HepG2 (cell line): ENCODE measurements around the gene GNMT. TPM values are rescaled to one million over a fixed set of nuclear protein-coding genes. Genes with fewer than 3 reads are reported as not detected.

Experiments
- EED ChIP-seq: sonication (generic); formaldehyde crosslinking; IDR thresholded peaks from 2 replicates; pipeline ENCODE4 v1.5.0; 2020; ENCODE audit warnings: mild to moderate bottlenecking, missing genetic modification reagents
- GTF3A ChIP-seq: sonication (generic); formaldehyde crosslinking; conservative IDR thresholded peaks from 2 replicates; pipeline ENCODE4 v1.4.0; 2020; ENCODE audit warnings: mild to moderate bottlenecking, missing genetic modification reagents
- HDAC1 ChIP-seq: sonication (generic); formaldehyde crosslinking; IDR thresholded peaks from 2 replicates; pipeline ENCODE4 v1.5.1; 2020; ENCODE audit warnings: mild to moderate bottlenecking, missing genetic modification reagents
- HNRNPL ChIP-seq: fragments of 200-400 bp; formaldehyde crosslinking; IDR thresholded peaks from 2 replicates; pipeline ENCODE4 v1.6.1; 2017; ENCODE audit warnings: mild to moderate bottlenecking, low read depth, low read length
- KLF11 ChIP-seq: IDR thresholded peaks from 2 replicates; pipeline ENCODE4 v1.6.1; 2016; ENCODE audit warnings: missing compliant biosample characterization
- NFKB2 ChIP-seq: sonication (generic); formaldehyde crosslinking; IDR thresholded peaks from 2 replicates; pipeline ENCODE4 v1.4.0; 2020; ENCODE audit warnings: missing genetic modification reagents, borderline replicate concordance
- RAD51 ChIP-seq: fragments of 450-650 bp; IDR thresholded peaks from 2 replicates; pipeline ENCODE4 v1.6.1; 2016; ENCODE audit warnings: borderline replicate concordance
- YEATS2 ChIP-seq: sonication (generic); formaldehyde crosslinking; IDR thresholded peaks from 2 replicates; pipeline ENCODE4 v1.4.0; 2020; ENCODE audit warnings: missing genetic modification reagents, borderline replicate concordance
- ZNF160 ChIP-seq: sonication (generic); formaldehyde crosslinking; IDR thresholded peaks from 2 replicates; pipeline ENCODE4 v1.8.0; 2022; ENCODE audit warnings: mild to moderate bottlenecking, inconsistent platforms, missing genetic modification reagents
- ZNF230 ChIP-seq: sonication (generic); formaldehyde crosslinking; IDR thresholded peaks from 2 replicates; pipeline ENCODE4 v1.4.0; 2020; ENCODE audit warnings: mild to moderate bottlenecking, missing genetic modification reagents
- ZNF326 ChIP-seq: sonication (generic); formaldehyde crosslinking; IDR thresholded peaks from 2 replicates; pipeline ENCODE4 v1.4.0; 2020; ENCODE audit warnings: missing genetic modification reagents, borderline replicate concordance
- ZNF34 ChIP-seq: sonication (generic); formaldehyde crosslinking; IDR thresholded peaks from 2 replicates; pipeline ENCODE4 v1.4.0; 2020; ENCODE audit warnings: mild to moderate bottlenecking, missing genetic modification reagents, borderline replicate concordance
- ZNF431 ChIP-seq: sonication (generic); formaldehyde crosslinking; IDR thresholded peaks from 2 replicates; pipeline ENCODE4 v1.9.0; 2022; ENCODE audit warnings: missing genetic modification reagents, low read depth, mild to moderate bottlenecking, borderline replicate concordance
- ZNF605 ChIP-seq: sonication (generic); formaldehyde crosslinking; IDR thresholded peaks from 2 replicates; pipeline ENCODE4 v1.8.0; 2022; ENCODE audit warnings: mild to moderate bottlenecking, missing genetic modification reagents
- ZNF746 ChIP-seq: sonication (generic); formaldehyde crosslinking; IDR thresholded peaks from 2 replicates; pipeline ENCODE4 v1.8.0; 2022; ENCODE audit warnings: mild to moderate bottlenecking, missing genetic modification reagents
- ZNF883 ChIP-seq: sonication (generic); formaldehyde crosslinking; IDR thresholded peaks from 2 replicates; pipeline ENCODE4 v1.5.1; 2020; ENCODE audit warnings: mild to moderate bottlenecking, missing genetic modification reagents; ENCODE audit errors: not compliant biosample characterization
- polyA plus RNA-seq, 8 experiments: library from polyadenylated mRNA; depleted of rRNA in 3 of 8; stranded (reverse) in 7 of 8; unstranded in 1 of 8; fragments of >200 nt; fragmentation: Illumina TruSeq in 4 of 8; extraction: Trizol in 4 of 8; gene quantifications; 2 replicates each; pipeline versions ENCODE4 v1.2.1 to v1.2.3, GENCODE V29; 2011 to 2016; ENCODE audit warnings: low read depth in 4 of 8, missing spikeins in 1 of 8, mixed read lengths in 1 of 8; ENCODE audit not compliant: insufficient read depth in 1 of 8
- total RNA-seq, 5 experiments: library from RNA; depleted of rRNA; stranded (reverse); fragments of >200 nt; fragmentation: Illumina TruSeq; extraction: Trizol; gene quantifications; 2 replicates each; pipeline ENCODE4 v1.2.3, GENCODE V29; 2016; ENCODE audit warnings: low read depth in 1 of 5
- TF ChIP-seq, protein P1 (sequence below): sonication (generic); formaldehyde crosslinking; IDR thresholded peaks from 2 replicates; pipeline ENCODE4 v1.5.1; 2020; ENCODE audit warnings: missing genetic modification reagents, mild to moderate bottlenecking, borderline replicate concordance
- TF ChIP-seq, protein P2 (sequence below): sonication (generic); formaldehyde crosslinking; IDR thresholded peaks from 2 replicates; pipeline ENCODE4 v1.5.1; 2020; ENCODE audit warnings: missing genetic modification reagents, mild to moderate bottlenecking, borderline replicate concordance
- TF ChIP-seq, protein P3 (sequence below): sonication (generic); formaldehyde crosslinking; IDR thresholded peaks from 2 replicates; pipeline ENCODE4 v1.8.1; 2023; ENCODE audit warnings: mild to moderate bottlenecking, missing genetic modification reagents
- TF ChIP-seq, protein P4 (sequence below): sonication (generic); formaldehyde crosslinking; IDR thresholded peaks from 2 replicates; pipeline ENCODE4 v1.9.0; 2021; ENCODE audit warnings: missing genetic modification reagents, mild to moderate bottlenecking, borderline replicate concordance
- TF ChIP-seq, protein P5 (sequence below): sonication (generic); formaldehyde crosslinking; IDR thresholded peaks from 2 replicates; pipeline ENCODE4 v1.5.0; 2020; ENCODE audit warnings: mild to moderate bottlenecking, low read depth, missing genetic modification reagents, borderline replicate concordance
- TF ChIP-seq, protein P6 (sequence below): sonication (generic); formaldehyde crosslinking; conservative IDR thresholded peaks from 2 replicates; pipeline ENCODE4 v1.8.0; 2022; ENCODE audit warnings: mild to moderate bottlenecking, moderate library complexity, missing genetic modification reagents

GNMT gene
- total and polyA plus RNA-seq, 2 of the 13 experiments (the other 11 are each of a cell fraction or from before 2014, with no cell fraction given), result 2.8 to 7.0 TPM

DNA sequence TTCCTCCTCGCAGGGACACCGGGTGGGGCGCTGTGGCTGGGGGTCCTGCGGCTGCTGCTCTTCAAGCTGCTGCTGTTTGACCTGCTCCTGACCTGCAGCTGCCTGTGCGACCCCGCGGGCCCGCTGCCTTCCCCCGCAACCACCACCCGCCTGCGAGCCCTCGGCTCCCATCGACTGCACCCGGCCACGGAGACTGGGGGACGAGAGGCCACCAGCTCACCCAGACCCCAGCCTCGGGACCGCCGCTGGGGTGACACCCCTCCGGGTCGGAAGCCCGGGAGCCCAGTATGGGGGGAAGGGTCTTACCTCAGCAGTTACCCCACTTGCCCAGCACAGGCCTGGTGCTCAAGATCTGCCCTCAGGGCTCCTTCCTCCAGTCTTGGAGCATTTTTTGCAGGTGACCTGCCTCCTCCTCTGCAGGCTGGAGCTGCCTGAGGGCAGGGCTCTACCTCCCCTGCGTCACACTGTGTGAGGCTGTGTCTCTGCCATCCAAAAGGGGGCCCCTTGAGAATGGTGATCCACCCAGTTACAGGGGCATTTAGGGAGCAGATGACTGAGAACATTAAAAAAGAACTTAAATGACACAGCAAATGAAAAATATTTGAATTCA, 35.2 kb upstream of the GNMT start (continued):
- no peak for TF ChIP-seq GTF3A
- TF ChIP-seq HDAC1 (CRISPR knock-in tag), result no peak
- TF ChIP-seq KLF11 (CRISPR knock-in tag), result no peak
- TF ChIP-seq, protein P1, sequence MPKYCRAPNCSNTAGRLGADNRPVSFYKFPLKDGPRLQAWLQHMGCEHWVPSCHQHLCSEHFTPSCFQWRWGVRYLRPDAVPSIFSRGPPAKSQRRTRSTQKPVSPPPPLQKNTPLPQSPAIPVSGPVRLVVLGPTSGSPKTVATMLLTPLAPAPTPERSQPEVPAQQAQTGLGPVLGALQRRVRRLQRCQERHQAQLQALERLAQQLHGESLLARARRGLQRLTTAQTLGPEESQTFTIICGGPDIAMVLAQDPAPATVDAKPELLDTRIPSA (CRISPR knock-in tag), result no peak
- no peak for TF ChIP-seq ZNF605 (CRISPR knock-in tag)
- no peak for TF ChIP-seq ZNF883 (CRISPR knock-in tag)
- TF ChIP-seq YEATS2 (CRISPR knock-in tag), result no peak
- no peak for TF ChIP-seq ZNF431
- TF ChIP-seq, protein P2, sequence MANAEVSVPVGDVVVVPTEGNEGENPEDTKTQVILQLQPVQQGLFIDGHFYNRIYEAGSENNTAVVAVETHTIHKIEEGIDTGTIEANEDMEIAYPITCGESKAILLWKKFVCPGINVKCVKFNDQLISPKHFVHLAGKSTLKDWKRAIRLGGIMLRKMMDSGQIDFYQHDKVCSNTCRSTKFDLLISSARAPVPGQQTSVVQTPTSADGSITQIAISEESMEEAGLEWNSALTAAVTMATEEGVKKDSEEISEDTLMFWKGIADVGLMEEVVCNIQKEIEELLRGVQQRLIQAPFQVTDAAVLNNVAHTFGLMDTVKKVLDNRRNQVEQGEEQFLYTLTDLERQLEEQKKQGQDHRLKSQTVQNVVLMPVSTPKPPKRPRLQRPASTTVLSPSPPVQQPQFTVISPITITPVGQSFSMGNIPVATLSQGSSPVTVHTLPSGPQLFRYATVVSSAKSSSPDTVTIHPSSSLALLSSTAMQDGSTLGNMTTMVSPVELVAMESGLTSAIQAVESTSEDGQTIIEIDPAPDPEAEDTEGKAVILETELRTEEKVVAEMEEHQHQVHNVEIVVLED (CRISPR knock-in tag), result no peak
- TF ChIP-seq ZNF746, result no peak
- TF ChIP-seq ZNF230 (CRISPR knock-in tag), result no peak
- TF ChIP-seq RAD51, result no peak
- TF ChIP-seq, protein P3, sequence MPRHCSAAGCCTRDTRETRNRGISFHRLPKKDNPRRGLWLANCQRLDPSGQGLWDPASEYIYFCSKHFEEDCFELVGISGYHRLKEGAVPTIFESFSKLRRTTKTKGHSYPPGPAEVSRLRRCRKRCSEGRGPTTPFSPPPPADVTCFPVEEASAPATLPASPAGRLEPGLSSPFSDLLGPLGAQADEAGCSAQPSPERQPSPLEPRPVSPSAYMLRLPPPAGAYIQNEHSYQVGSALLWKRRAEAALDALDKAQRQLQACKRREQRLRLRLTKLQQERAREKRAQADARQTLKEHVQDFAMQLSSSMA, result no peak
- TF ChIP-seq, protein P4, sequence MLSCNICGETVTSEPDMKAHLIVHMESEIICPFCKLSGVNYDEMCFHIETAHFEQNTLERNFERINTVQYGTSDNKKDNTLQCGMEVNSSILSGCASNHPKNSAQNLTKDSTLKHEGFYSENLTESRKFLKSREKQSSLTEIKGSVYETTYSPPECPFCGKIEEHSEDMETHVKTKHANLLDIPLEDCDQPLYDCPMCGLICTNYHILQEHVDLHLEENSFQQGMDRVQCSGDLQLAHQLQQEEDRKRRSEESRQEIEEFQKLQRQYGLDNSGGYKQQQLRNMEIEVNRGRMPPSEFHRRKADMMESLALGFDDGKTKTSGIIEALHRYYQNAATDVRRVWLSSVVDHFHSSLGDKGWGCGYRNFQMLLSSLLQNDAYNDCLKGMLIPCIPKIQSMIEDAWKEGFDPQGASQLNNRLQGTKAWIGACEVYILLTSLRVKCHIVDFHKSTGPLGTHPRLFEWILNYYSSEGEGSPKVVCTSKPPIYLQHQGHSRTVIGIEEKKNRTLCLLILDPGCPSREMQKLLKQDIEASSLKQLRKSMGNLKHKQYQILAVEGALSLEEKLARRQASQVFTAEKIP (CRISPR knock-in tag), result no peak
- TF ChIP-seq ZNF34 (CRISPR knock-in tag), result no peak
- TF ChIP-seq, protein P5, sequence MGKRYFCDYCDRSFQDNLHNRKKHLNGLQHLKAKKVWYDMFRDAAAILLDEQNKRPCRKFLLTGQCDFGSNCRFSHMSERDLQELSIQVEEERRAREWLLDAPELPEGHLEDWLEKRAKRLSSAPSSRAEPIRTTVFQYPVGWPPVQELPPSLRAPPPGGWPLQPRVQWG (CRISPR knock-in tag), result no peak
- TF ChIP-seq ZNF160 (CRISPR knock-in tag), result no peak
- TF ChIP-seq EED (CRISPR knock-in tag), result no peak
- TF ChIP-seq, protein P6, sequence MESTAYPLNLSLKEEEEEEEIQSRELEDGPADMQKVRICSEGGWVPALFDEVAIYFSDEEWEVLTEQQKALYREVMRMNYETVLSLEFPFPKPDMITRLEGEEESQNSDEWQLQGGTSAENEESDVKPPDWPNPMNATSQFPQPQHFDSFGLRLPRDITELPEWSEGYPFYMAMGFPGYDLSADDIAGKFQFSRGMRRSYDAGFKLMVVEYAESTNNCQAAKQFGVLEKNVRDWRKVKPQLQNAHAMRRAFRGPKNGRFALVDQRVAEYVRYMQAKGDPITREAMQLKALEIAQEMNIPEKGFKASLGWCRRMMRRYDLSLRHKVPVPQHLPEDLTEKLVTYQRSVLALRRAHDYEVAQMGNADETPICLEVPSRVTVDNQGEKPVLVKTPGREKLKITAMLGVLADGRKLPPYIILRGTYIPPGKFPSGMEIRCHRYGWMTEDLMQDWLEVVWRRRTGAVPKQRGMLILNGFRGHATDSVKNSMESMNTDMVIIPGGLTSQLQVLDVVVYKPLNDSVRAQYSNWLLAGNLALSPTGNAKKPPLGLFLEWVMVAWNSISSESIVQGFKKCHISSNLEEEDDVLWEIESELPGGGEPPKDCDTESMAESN, result peak; percentile 72; the same call in 1 of the 2 replicates
- TF ChIP-seq ZNF326, result no peak
- no peak for TF ChIP-seq HNRNPL
- no peak for TF ChIP-seq NFKB2 (CRISPR knock-in tag)
